NCI-H1694 (cell line): ENCODE results near the gene S1PR3.
A peak's percentile ranks its signal among the peaks of the same experiment; 100 is the strongest.

Source experiments
- DNase-seq: peaks from one replicate; lab custom pipeline; 2025; lab: John Stamatoyannopoulos, UW

The S1PR3 gene

DNA sequence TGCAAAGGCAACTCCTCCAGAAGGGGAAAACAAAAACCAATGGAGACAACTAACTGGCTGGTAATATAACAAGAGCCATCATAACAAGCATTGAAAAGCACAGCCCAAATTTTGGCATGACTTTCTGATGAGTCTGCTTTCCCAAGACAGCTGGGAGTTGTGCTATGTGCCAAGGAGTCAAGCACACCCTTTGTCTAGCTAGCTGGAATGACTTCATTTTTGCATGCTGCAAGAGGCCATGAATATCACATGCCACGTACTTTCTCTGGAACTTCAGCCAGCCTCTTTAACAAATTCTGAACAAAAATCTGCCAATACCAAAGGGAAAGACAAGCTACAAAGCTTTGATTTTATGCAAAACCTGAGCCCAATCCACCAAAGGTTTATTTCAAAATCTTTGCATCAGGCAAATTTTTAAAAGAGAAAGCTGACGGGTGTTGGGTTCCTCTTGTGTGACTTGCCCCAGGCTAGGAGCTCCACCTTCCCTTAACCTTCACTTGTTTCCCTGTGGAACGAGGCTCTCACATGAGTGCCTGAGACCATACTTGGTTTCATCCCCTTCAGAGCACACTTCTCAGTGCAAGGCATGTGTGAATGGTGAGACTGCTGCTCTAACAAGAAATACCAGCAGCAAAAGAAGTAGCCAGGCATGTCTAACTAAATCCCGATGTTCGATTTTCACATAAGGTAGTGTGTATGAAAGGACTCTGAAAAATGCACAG is 47.3 kb downstream of the S1PR3 start:
- no peak for DNase-seq

DNA sequence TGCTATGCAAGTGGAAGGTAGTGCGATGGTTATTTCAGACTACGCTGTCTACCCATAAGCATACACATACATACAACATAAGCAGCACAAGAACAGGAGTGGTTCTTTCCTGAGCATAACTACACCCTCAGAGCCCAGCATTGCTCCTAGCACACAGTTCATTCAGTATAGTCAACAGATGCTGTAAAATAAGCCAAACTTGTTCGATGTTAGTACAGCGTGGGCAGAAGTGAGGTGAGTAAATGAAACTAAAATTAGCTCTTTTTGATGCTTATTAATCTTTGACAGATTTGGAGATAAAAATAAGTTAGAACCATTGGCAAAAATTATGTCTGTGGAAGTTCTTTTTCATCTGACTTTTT is 47.8 kb downstream of the S1PR3 start:
- no peak for DNase-seq

DNA sequence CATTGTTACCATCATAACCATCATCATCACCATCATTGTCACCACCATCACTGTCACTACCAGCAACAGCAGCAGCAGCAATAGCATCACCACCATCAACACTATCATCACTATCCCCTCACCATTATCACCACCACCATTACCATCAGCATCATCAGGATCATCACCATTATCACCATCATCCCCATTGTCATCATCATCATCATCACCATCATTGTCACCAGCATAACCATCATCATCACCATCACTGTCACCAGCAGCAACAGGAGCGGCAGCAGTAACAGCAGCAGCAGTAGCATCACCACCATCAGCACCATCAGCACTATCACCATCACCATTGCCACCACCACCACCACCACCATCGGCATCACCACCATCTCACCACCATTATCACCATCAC is 48.4 kb downstream of the S1PR3 start:
- DNase-seq, result no peak

DNA sequence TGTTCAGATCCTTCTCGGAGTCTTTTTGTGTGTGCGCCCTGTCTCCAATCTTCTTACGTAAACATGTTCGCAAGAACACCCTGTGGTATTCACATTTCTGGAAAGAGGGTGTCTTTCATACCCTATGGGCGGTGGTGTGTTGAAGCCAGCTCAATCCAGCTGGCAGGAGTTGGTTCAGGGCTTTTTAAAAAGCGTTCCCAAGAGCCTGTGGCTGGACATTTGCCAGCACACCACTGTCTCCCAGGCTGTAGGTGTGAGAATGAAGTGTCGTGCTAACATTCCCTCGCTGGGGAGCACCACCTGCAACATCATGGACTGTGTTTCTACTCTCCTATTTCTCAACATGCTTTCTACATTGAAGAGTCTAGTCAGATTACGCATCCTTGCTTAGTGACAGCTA is 51.7 kb downstream of the S1PR3 start:
- no peak for DNase-seq

DNA sequence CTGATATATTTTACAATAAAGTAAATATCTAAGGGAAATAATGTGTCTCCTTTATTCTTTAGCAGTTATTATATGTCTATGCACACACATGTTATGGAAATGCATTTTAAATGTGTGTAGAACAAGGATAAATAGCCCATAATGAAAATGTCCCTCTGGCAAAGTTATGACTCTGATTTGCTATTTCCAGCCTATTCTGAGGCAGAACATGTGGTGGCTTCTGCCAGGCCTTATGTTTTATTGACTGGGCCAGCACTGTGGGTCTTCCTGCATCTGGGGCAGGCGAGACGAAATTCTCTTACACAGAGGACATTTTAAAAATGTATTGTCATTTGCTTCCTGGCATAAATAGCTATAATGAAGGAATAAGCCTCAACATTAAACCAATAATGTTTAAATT is 52.8 kb downstream of the S1PR3 start:
- no peak for DNase-seq

DNA sequence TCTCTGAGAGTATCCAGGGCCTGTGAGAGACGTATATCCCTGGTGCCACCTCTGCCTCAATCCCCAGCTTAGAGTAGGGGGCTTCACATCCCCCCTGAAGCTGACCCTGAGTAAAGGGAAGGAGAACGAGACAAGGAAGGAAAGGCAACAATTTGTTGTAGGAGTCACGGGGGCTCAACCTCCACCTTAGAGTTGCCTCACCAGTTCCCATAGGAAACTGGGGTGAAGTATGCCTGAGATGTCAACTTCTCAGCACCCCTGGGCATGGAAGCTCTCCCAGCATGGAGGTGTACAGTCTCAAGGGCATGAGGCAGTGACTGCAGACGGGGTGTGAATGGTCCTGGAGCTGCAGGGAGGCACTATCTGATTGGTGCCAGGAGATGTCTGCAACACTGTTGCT is 53.6 kb downstream of the S1PR3 start:
- DNase-seq, result no peak

DNA sequence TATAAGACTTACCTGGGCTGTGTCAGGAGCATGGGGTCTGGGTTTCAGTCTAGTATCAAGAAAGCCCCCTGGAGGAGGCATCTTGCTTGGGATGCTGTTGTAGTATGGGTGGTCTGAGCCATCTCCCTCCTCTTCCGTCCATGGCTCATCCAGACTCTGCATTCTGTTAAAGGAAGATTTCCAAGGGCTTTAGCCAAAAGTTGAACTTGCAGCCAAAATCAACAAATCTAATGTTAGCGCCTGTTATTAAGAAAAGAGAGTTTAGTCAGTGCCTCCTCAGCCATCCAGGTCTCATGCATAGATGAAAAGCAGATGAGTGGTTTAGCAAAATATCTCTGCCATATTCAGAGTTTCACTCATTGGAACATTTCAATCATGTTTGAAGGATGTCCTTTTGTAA is 55.6 kb downstream of the S1PR3 start:
- DNase-seq, result no peak

DNA sequence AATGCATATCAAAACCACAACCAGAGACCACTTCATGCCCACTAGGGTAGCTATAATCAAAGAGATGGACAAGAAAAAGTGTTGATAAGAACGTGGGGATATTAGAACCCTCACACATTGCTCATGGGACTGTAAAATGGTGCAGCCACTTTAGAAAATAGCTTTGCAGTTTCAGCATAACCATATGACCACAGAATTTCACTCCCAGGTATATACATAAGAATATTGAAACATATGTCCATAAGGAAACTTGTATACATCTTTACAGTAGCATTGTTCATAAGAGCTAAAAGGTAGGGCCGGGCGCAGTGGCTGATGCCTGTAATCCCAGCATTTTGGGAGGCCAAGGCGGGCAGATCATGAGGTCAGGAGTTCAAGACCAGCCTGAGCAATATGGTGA is 56.4 kb downstream of the S1PR3 start:
- no peak for DNase-seq

DNA sequence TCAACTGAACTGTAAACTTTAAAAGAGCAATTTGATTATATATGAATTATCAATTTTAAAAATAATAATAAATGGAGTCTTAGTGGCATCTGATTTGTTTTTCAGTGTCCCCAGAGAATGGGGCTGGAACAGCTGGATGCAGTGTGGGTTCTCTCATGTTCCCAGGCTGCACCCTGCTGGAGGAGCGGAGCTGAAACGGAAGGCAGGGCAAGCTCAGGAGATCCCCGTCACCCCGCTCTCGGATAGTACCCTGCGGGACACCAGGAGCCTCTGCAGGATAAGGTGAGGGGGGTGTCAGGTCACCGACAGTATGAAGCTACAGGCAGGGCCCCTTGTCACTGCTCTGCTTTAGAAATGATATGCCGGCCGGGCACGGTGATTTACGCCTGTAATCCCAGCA is 57.3 kb downstream of the S1PR3 start:
- no peak for DNase-seq

DNA sequence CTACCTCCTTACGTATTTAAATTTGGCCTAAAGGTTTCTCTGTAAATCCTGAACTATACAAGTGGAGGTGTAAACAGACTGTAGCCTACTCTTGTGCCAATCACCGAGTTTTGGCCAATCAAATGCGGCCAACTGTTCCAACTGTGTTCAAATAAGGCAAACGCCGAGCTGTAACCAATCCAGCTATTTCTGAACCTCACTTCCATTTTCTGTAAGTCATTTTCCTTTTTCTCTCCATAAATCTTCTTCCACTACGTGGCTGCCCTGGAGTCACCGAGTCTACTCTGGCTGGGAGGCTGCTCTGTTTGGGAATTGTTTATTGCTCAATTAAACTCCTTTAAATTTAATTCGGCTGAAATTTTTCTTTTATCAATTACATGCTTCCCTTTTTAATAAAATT is 58.4 kb downstream of the S1PR3 start:
- DNase-seq, result no peak

DNA sequence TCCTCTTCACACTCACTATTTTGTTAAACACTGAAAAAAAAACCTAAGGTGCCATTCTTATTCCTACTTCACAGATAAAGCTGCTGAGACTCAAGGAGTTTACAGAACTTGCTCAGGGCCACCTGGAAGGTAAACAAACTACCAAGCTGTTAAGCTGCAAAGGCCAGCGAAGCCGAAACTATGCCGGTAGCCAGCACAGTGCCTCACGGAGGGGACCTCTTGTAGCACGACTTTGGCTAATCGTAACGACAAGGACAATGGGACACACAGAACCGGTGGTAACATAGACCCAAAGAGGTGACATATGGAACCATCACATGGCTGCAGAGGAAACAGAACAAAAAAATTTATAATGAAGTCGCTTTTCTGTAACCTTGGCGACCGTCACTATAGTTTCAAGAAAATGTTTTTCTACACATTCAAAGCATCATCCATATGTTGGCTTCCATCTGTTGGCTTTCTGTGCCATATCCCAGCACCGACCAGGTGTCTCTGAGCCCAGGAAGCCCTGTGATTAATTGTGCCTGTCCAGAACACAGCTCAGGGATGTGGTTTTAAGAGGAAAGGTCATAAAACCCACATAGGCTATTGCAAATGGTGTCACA is 60.3 kb downstream of the S1PR3 start:
- peak; percentile 89 for DNase-seq

DNA sequence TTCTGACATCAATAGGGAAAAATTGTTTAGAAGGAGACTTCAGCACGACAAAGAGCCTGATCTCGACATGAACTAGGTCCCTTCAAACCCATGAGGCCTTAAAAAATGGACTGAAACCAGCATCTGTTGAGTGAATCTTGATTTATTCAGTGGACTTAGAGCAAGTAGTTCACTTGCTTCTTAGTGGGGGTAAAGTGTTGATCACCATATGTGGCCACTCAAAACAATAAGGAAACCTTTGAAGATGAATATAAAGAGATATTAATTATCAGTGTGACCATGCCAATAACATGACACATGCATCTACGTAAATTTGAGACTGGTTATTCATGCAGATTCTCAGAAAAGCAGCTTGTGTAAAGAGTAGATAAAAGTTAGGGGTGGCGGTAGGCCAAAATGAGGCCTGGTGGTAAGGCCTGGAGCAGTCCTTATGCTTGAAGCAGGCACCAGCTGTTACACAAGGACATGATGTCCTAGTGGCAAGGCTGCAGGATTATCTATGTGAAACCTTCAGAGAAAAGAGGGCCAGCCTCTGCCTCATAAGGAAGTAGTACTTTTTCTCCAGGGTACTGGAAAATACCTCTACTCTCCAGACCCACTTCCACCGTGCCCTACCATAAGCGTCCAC is 61.3 kb downstream of the S1PR3 start:
- DNase-seq, result peak; percentile 57

DNA sequence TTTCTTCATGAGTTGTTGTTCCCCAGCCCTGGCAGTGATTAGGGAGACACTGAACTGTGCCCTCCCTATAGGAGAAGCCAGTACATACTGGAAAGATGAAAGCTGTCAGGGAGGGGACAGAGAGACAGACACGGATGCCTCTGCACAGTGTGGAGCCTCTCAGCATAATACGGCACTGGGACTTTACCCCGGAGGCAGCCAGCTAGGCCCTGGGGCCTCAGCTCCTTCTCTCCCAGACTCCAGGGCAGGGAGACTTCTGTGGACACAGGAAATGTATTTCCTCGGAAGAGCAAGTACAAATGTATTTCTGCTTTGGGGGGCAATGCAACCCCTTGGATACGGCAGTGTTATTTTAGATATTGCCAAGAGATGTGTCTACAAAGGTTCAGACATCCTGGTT is 62.0 kb downstream of the S1PR3 start:
- no peak for DNase-seq
